HG03460 (cell line): ENCODE measurements around the gene GPD1.

Source experiments
- ATAC-seq: cut with Tn5 transposase; IDR thresholded peaks from one replicate; pipeline ENCODE4 v1.9.1; 2021; ENCODE audit not compliant: unreplicated experiment

Gene GPD1

DNA sequence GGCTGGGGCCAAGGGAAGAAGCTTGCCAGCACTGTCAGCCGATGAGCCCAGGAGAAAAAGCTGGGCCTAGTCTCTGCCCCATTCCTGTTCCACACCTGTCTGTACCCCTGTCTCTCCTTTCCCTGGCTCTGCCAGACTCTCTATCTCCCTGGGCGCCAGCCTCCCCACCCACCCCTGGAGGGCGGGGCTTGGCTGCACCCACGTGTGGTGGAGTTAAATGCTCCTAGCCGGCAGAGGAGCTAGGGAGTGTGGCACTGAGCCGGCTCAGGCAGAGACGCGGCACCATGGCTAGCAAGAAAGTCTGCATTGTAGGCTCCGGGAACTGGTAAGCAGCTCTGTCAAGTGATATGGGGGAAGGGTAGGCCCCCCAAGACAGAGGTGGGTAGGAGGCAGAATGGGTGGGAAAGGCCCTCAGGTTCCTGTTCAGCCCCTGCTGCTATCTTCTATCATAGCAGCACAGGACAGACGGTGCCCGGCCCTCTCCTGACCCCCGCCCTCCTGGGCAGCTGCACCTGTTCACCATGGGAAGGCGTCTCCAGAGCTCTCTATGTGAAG, at the start of gene GPD1:
Gene GPD1 (plus strand): TSS at position 242 of the 555 bp plus-strand sequence. CDS start 43 bp downstream, at position 285.
- no peak for ATAC-seq

DNA sequence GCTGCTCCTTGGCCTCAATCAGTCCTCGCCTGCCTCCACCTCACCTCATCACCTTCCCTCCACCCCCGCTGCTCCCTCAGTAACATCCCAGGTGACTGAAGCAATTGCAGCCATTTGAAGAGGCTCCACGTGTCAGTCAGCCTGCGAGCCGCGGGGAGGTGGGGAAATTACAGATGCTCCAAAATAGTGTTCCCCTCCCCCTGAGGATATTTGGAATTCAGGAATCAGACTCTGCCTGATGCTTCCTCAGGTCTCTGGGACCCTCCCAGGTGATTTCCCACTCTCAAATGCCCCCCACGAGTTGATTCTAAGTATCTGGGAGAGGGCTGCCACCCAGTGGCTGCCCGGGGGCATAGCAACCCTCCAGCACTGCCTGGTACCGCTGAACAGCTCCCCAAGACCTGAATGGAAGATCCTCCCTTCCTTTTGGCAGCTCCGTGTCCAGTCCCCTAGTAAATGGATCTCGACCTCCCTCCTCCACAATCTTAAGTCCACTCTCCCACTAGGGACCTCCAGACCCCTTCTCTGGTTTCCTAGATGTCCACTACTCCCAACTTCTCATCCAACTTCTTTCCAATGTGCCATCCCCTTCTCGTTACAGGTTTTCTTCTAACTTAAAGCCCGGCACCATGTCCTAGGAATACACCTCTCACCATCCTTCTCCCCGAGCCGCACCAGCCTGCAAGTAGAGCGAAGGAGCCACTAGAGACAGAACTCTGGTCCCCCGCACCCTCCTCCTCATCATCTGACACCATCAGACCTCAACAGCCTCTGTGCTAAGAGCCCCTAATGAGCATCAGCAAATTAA, 47.8 kb upstream of the GPD1 start:
- no peak for ATAC-seq

DNA sequence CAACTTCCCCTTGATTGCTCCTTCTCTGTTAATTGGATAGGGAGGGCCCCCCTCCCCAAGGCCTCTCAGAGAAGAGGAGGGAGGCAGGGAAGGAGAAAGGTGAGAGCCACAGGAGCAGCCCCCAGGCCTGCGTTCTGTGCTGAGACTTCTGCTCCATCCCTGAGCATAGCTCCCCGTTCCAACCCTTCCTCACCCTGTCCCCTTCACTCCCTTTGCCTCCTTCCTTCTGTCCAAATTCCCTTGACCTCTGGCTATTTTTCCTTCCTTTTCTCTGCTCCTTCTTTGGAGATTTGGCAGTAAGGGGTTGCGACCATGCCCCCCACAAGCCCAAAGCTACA, 47.2 kb upstream of the GPD1 start:
- ATAC-seq: no peak

DNA sequence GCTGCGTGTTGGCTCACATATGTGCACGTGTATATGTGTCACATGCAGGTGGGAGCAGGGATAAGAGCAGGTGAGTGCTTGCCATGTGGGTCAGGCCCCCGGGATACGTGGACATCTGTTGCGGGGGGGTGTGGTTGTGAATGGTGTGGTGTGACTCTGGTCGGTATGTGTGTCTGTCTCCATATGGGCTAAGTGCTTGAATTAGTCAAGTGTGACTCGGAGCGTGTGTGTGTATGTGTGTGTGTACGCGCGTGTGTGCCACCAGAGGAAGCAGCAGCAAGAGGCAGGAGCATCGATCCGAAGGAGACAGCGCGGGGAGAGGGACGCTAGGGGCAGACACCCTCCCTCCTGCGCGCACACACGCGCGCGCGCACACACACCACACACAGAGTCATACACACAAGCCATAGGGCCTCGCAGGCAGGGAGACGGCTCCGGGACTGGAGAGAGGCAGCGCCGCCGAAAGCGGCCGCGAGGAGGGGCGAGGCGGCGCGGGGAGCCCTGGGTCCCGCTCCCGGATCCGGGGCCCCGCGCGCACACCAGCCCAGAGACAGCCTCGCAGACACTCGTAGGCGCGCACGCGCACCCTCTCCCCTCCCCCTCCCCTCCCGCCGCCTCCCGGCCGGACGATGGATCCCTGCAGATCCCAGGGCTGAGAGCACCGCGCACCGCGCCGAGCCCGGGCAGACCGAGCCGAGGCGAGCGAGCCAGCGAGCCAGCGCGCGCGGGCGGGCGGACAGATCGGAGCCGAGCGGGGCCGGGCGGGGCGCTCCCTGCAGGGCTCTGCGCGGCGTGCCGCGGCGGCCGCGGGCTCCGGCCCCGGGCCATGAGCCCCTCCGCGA, 46.6 kb upstream of the GPD1 start, which contains the start of gene ASIC1:
Gene ASIC1 (plus strand): TSS at position 597 of the 842 bp plus-strand sequence. CDS start 1,171 bp downstream, outside the sequence.
- no peak for ATAC-seq

DNA sequence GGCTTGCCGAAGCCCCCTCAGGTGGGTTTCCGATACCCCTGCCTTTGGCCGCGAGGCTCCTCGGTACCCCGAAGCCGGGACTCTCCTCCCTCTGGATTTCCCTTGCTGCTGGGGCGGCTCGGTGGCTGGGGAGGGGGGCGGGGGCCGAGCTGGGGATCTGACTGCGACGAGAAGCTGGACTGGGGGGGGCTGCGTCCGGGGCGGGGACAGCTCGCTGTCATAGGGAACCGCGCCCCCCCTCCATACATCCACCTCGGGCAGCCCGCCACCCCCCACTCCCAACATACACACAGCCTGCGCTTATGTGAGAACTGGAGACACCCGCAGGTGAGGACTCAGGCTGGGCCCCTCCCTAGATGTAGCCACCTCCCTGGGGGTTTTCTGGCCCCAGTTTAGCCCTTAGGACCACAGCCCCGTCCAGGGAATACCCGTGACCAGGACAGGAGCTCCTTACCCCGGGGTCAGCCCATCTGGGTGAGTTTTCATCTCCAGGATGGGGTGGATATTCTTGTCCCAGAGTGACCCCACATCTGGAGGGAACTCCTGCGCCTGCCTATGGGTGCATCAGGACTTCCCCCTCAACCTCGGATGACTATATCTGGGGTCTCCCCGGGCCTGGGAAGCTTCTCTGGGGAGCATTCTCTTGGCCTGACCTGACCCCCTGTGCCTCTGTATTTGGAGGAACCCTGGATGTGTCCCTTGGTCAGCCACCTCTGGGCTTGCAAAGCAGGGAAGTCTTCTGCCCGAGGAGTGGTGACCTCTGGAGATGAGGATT, 45.7 kb upstream of the GPD1 start:
- no peak for ATAC-seq

DNA sequence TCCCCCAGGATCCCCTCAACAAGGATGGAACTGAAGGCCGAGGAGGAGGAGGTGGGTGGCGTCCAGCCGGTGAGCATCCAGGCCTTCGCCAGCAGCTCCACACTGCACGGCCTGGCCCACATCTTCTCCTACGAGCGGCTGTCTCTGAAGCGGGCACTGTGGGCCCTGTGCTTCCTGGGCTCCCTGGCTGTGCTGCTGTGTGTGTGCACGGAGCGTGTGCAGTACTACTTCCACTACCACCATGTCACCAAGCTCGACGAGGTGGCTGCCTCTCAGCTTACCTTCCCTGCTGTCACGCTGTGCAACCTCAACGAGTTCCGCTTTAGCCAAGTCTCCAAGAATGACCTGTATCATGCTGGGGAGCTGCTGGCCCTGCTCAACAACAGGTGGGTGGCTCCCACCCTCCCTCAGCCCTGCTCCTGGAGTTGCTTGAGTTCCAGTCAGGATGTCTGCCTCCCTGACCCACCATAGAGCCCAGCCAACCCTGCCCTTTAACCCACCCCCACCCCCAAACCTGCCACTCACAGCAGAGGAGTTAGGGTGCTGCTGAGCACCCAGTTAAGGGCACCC, 45.0 kb upstream of the GPD1 start:
- ATAC-seq: no peak

DNA sequence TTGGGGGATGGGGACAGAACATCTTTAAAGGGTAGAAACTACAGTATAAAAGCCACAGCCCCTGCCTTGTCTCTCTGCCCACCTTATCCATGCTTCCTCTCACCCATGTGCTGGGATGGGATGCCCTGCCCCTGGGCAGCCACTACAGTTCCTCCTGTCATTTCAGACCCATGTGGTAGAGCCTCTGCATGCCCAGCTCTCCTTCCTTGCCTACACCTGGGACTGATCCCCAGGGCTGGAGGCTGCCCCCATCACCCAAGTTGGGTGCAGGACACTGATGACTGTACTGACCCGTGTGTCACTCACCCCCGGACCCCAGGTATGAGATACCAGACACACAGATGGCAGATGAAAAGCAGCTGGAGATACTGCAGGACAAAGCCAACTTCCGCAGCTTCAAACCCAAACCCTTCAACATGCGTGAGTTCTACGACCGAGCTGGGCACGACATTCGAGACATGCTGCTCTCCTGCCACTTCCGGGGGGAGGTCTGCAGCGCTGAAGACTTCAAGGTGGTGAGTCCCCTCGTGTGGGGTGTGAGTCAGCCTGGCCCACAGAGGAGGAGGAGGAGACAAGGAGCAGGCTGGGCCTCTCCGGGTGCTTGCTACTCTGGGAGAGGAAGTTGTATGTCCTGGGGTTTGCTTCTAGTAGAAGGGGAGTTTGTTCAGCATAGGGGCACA, 44.2 kb upstream of the GPD1 start:
- no peak for ATAC-seq

DNA sequence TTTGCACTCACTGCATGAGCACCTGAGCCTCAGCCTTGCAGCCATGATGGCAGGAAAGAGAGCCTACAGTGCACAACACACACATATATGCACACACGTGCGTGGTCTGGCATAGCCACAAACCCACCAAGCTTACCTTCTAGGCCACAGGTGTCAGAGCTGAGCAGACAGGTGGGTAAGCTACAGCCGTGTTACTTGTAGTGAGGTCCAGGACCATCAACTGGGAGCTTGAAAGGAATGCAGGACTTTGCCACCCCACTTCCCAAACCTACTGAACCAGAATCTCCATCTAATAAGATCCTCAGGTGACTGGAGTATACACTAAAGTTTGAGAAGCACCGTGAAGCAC, 43.7 kb upstream of the GPD1 start:
- no peak for ATAC-seq

DNA sequence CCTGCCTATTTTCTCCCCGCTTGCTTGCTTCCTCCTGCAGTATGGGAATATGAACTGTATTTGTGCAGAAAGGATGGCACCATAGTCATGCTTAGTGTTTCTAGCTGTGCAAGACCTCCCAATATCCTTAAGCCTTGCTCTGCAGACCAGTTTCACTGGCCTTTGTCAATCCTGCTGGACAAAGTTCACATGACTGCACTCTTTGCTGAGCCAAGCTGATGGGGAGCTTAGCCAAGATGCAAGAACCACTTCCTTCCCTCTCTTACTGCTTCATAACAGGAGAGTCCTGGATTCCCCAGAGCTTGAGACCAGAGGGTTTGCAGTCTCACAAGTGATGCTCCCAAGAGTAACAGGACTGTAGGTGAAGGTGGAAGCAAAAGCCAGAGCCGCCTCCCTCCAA, 42.6 kb upstream of the GPD1 start:
- ATAC-seq: no peak

DNA sequence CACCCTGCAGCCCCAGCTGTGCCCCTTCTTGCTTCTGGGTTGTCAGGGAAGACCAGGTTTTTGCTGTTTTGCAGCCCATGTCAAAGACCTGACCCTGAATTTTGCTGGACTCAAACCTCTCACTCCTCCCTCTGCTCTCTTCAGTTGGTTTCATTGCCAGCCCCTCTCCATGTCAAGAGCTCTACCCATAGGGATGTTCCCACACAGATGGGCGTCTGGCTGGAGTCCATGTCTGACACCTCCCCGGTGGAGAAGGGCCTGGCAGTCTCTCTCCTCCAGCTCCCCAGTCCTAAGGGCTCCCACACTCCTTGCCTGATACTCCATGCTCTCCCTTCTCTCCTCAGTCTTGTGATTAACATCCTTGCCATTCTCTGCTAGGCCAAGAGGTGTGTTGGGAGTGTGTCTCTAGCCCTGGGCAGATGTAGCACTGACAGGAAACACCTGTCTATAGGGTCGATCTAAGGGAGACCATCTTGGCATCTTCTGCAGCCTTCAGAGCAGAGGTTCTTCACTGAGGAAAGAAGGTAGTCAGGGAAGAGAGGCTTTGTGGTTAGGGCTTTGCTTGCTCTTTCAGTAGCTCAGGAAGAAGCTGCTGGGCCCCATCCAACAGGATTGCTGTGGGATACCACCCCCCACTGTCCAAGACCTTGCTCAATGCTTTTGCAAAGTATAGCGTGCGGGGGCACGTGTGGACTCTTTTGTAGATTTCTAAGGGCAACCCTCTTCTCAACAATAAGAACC, 41.7 kb upstream of the GPD1 start:
- ATAC-seq: no peak

DNA sequence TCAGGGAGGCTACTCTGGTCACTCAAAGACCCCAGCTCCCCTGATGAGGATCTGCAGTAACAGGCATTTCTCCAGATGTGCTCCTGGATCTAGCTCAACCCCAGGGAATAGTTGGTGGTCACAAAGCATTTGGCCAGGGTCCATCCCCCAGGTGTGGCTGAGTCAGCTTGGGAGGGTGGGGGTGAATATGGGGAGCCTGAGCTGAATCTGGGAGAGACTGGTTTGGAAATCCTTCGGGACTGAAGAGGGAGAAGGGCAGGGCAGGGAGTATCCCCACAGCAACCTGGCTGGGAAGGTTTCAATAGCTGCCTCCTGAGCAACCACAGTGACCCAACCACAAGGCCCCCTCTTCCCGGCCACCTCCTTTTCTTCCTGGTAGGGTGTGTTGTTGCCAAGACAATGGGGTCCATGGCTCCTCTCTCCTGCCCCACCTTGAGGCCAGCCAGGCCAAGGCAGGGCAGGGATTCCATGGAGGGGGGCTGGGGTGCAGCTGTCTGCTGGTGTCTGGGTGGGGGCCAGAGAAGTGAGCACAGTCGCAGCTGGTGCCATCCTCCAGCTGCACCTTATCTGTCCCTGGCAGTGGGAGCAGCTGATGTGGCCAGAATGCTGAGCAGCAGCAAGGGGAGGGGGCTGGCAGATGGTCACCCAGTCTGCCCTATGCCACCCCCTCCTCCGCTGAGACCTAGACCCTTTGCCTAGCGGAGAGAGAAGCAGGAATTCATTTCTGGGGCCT, 40.9 kb upstream of the GPD1 start:
- no peak for ATAC-seq

DNA sequence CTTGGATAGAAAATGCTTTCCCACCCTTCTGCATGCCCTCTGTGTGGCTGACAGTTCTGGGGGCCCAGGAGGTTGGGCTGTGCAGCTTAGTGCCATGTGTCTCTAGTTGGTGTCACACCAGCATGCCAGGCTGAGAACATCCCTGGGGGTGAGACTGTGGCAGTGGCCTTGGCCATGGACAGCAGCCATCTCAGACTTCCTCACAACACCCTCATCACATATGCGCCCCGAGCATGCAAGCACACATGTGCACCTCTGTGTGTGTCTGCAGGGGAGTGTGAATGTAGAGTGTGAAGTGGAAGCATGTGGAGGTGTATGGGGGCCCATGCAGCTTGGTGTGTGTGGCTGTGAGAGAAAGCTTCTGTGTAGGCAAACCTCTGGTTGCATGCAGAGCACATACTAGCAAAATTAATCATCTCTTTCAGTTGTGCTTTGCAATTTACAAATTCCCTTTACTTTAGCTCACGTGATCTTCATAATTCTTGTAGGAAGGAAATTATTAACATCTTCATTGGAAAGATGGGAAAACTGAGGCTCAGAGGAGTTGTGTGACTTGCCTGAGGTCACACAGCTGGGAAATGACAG, 38.0 kb upstream of the GPD1 start:
- ATAC-seq: no peak

DNA sequence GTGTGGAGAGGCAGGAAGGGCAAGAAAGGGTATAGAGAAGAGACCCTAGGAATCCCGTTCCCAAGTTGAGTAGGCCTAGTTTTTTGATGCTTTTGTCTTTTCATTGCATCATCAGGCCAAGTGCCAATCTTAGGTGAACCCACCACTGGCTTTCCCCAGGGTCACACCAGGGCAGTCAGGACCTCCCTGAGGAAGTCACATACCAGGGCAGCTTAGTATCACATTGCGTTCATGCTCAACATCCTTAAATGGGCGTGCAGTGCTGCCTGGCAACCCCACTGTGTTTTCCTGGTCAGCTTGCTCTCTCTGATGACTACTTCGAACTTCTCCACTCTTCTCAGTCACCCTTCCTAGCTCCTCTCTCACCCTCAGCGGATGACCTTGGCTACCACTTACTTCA, 37.4 kb upstream of the GPD1 start:
- ATAC-seq: no peak

DNA sequence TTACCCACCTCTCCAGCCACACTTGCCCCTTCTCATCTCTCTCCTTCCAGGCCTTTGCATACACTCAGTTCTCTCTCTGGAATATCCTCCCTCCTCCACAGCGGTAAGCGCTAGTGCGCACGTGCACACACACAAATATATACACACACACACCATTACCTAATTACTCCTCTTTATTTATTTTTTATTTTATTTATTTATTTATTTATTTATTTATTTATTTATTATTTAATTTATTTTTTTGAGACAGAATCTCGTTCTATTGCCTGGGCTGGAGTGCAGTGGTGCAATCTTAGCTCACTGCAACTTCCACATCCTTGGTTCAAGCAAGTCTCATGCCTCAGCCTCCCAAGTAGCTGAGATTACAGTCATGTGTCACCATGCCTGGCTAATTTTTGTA, 34.7 kb upstream of the GPD1 start:
- no peak for ATAC-seq

DNA sequence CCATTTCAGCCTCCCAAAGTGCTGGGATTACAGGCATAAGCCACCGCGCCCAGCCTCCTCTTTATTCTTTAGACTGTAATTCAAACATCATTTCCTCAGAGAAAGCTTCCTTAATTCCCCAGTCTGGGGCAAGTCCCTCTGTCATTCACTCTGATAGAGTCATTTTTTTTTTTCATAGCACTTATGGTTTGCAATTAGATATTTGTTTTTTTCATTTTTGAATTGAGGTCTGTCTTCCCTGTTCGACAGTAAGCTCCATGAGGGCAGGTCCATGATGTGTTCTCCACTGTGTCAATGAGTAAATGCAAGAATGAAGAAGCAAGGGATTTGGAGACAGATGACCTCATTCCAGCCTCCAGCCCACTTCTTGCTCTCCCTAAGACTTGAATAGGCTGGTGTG, 34.3 kb upstream of the GPD1 start:
- no peak for ATAC-seq

DNA sequence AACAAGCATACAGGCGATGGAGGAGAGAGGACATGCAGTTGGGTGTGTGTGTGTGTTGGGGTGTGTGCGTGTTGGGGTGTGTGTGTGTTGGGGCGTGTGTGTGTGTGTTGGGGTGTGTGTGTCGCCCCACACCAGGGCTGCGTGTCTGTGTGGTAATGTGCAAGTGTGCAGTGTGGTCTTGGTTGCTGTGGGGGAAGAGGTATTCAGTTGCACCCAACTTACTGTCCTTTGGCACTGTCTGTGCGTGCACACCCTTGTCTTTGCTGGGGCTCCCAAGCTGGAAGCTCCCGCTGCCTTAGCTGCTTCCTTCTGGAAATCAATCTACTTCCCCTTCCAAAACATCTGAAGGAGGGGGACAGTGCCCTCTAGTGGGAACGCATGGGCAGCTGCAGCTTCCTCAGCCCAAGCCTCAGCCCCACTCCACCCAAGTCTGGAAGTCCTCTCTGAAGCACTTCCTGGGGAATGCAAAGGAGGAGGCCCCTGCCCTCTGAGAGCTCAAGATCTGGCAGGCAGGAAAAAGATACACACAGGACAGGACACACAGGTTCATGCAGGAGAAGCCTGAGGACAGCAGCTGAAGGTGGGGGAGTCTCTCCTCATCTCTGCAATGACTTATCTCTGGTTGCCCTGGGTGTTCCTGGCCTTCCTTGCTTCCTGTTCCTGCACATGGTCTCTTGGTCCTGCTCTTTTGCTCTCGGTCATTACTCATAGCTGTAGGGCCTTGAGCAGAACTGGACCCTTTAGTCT, 33.3 kb upstream of the GPD1 start:
- ATAC-seq: no peak

DNA sequence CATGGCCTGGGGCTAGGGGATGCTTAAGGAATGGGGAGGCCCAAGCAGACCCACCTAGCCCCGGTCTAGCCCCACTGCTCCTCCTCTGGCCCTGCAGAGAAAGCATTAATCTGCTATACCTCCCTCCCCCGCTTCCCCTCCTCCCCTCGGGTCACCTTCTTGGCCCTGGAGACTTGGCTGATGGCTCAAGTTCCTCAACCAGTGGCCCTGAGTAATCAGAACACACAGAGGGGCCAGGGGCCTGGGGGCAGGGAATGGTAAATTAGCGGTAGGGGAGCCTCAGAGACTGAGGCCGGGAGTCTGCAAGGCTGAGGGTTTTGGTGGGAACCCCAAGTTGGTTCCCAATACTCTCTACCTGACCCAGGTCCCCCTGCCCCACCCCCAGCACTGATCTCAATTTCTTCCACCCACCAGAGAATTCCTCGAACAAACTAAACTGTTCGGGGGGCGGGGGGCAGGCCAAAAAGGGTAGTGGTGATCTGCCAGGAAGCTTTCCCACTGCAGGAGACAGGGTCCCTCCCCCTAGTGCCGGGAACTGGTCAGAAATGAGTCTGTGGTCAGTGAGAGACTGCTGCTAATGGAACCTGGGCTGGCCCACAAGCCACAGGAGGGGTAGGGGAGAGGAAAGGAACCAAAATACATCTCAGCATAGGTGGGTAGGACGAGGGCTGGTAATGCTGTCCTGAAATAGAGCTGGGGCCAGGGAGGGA, 31.5 kb upstream of the GPD1 start:
- no peak for ATAC-seq
